Effector memory CD4-positive, alpha-beta T cell (primary cell): ENCODE measurements around the gene ATXN1.

Experiments
- DNase-seq, 3 donors: peaks; one replicate each; pipeline ENCODE4 v3.0.0-alpha.2; 2020
- H3K27ac ChIP-seq: 2 replicates; pipeline ENCODE4 v1.7.0; 2013; ENCODE audit warnings: mild to moderate bottlenecking, low read length, moderate library complexity; ENCODE audit not compliant: insufficient read depth, poor library complexity, severe bottlenecking
- H3K27me3 ChIP-seq: replicated peaks from 2 replicates; pipeline ENCODE4 v1.7.0; 2013; ENCODE audit warnings: mild to moderate bottlenecking, low read length; ENCODE audit not compliant: insufficient read depth, control insufficient read depth, poor library complexity, severe bottlenecking
- H3K36me3 ChIP-seq: 2 replicates; pipeline ENCODE4 v1.7.0; 2013; ENCODE audit warnings: mild to moderate bottlenecking, low read length, moderate library complexity; ENCODE audit not compliant: control insufficient read depth, insufficient read depth
- H3K4me1 ChIP-seq: 2 replicates; pipeline ENCODE4 v1.7.0; 2013; ENCODE audit warnings: low read length, mild to moderate bottlenecking; ENCODE audit not compliant: control insufficient read depth, insufficient read depth, poor library complexity, severe bottlenecking
- H3K4me3 ChIP-seq: 2 replicates; pipeline ENCODE4 v1.7.0; 2013; ENCODE audit warnings: low read length, low read depth, mild to moderate bottlenecking; ENCODE audit not compliant: insufficient read depth, poor library complexity, severe bottlenecking
- H3K9me3 ChIP-seq: 2 replicates; pipeline ENCODE4 v1.7.0; 2013; ENCODE audit warnings: mild to moderate bottlenecking, low read length, moderate library complexity; ENCODE audit not compliant: control insufficient read depth

Gene ATXN1

GRCh38 chr6:16442031-16442430 lies 319.2 kb downstream of the ATXN1 start:
- DNase-seq: no peak
- H3K4me3 ChIP-seq: no peak overlapping the region
- H3K9me3 ChIP-seq: no peaks in the 10 kb centered on the region
- H3K36me3 ChIP-seq: no peaks in the 10 kb centered on the region
- H3K27ac ChIP-seq: no peak overlapping the region
- H3K4me1 ChIP-seq: peaks cover 13% of the 10 kb centered on the region
- no peaks in the 10 kb centered on the region for H3K27me3 ChIP-seq

DNA sequence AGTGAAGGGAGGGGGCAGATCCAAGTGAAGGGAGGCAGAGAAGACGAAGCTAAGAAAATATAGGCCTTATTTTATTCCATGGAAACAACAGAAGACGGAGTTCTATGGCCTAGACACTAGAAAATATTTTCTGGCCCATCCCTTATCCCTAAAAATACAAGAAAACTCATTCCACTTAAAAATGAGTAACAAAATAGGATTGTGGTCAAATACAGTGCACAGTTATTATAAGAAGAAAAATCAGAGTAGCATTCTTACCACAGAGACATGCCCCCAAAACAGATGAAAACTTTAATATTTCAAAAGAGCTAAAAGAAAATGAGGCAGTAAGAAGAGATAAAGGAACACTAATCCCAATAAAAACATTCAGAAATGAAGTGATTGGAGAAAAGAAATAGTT lies 320.0 kb downstream of the ATXN1 start:
- no peaks in the 10 kb centered on the region for H3K27me3 ChIP-seq
- no peaks in the 10 kb centered on the region for H3K9me3 ChIP-seq
- no peak overlapping the region for H3K4me3 ChIP-seq
- H3K27ac ChIP-seq: no peak overlapping the region
- no peak for DNase-seq
- H3K4me1 ChIP-seq: peaks cover 21% of the 10 kb centered on the region
- H3K36me3 ChIP-seq: no peaks in the 10 kb centered on the region

GRCh38 chr6:16440636-16441212 lies 320.5 kb downstream of the ATXN1 start:
- Histone ChIP-seq H3K27ac (no peak overlapping the region), H3K4me1 (peaks cover 26% of the 10 kb centered on the region), H3K4me3 (no peak overlapping the region), H3K9me3 (no peaks in the 10 kb centered on the region), H3K27me3 (no peaks in the 10 kb centered on the region), H3K36me3 (no peaks in the 10 kb centered on the region)
- DNase-seq: no peak

- no peak overlapping the region for H3K27ac ChIP-seq
- DNase-seq: no peak
- H3K9me3 ChIP-seq: no peaks in the 10 kb centered on the region
- H3K4me1 ChIP-seq: peaks cover 31% of the 10 kb centered on the region
- H3K36me3 ChIP-seq: no peaks in the 10 kb centered on the region
- H3K27me3 ChIP-seq: no peaks in the 10 kb centered on the region
- no peak overlapping the region for H3K4me3 ChIP-seq
Measured at GRCh38 chr6:16438718-16439591, 322.3 kb downstream of the ATXN1 start.

GRCh38 chr6:16437984-16438383 lies 323.3 kb downstream of the ATXN1 start:
- H3K4me1 ChIP-seq: peaks cover 31% of the 10 kb centered on the region
- H3K4me3 ChIP-seq: no peak overlapping the region
- H3K9me3 ChIP-seq: no peaks in the 10 kb centered on the region
- no peaks in the 10 kb centered on the region for H3K27me3 ChIP-seq
- no peaks in the 10 kb centered on the region for H3K36me3 ChIP-seq
- H3K27ac ChIP-seq: no peak overlapping the region
- DNase-seq: no peak

DNA sequence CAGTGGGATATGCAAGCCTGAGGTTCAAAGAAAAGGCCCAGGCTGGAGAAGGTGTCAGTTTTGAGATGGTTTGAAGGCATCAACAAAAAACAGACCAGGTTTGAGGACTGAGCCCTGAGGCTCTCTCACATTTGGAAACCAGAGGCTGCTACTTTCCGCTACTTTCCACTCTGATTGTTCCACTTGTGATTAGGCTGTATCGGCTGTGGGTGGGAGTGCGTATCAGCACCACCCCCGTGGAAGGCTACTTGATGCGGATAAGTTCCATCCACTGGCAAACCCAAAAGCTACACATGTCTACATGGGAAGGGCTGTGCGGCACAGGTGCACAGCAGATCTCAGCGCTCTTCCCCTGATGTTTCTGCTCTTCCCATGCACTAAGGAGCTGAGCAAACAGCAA lies 324.2 kb downstream of the ATXN1 start:
- H3K27me3 ChIP-seq: no peaks in the 10 kb centered on the region
- H3K4me1 ChIP-seq: peaks cover 31% of the 10 kb centered on the region
- no peaks in the 10 kb centered on the region for H3K9me3 ChIP-seq
- no peak overlapping the region for H3K27ac ChIP-seq
- no peaks in the 10 kb centered on the region for H3K36me3 ChIP-seq
- H3K4me3 ChIP-seq: peak overlapping the region; percentile 14
- DNase-seq: no peak

- Histone ChIP-seq H3K9me3 (no peaks in the 10 kb centered on the region), H3K27ac (peak overlapping the region; percentile 35), H3K36me3 (no peaks in the 10 kb centered on the region), H3K27me3 (no peaks in the 10 kb centered on the region), H3K4me3 (no peak overlapping the region), H3K4me1 (peaks cover 31% of the 10 kb centered on the region)
- DNase-seq: no peak
Measured at GRCh38 chr6:16436550-16436949, 324.7 kb downstream of the ATXN1 start.

GRCh38 chr6:16434885-16435284 lies 326.4 kb downstream of the ATXN1 start:
- Histone ChIP-seq H3K4me3 (no peak overlapping the region), H3K4me1 (peaks cover 31% of the 10 kb centered on the region), H3K27ac (no peak overlapping the region), H3K27me3 (no peaks in the 10 kb centered on the region), H3K36me3 (no peaks in the 10 kb centered on the region), H3K9me3 (no peaks in the 10 kb centered on the region)
- DNase-seq: no peak

DNA sequence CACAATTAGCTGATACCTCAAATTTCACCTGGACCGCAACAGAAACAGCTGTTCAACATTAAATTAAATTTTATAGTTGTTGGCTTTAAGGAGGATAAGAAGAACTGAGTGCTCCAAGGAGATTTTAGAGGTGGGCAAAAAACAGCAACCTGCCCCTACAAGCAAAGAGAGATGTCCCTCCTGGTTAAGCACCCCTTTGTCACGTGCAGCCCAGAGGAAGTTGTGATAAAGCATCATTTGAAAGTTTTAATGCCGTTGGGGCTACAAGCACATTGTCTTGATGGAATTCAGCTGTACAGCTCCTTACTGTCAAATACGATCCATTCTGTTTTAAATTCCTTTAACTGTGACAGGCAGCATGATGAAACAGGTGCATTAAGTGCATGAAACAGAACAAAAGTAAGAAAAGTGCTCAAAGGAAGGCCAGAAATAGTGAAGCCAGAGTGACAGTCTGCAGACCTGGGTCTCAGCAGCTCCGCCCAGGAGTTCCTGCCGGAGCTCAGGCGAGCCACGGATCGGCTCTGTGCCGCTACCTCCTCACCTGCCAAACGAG lies 327.8 kb downstream of the ATXN1 start:
- no peaks in the 10 kb centered on the region for H3K27me3 ChIP-seq
- no peak for DNase-seq
- H3K4me1 ChIP-seq: peaks cover 31% of the 10 kb centered on the region
- no peaks in the 10 kb centered on the region for H3K9me3 ChIP-seq
- H3K4me3 ChIP-seq: no peak overlapping the region
- H3K36me3 ChIP-seq: no peaks in the 10 kb centered on the region
- no peak overlapping the region for H3K27ac ChIP-seq
